DMS153 treated with DMSO at 0.1 percent for 48 hours (cell line): ENCODE measurements around the gene OR10H5.
"Not testable (repeated sequence)": the region's sequence is repeated elsewhere in the genome, so short reads cannot be mapped to it uniquely, and the experiment has no call there.

ENCODE experiments used
- DNase-seq: peaks from one replicate; lab custom pipeline; 2025; ENCODE audit not compliant: unreplicated experiment; lab: John Stamatoyannopoulos, UW

The OR10H5 gene

GRCh38 chr19:15843203-15843893, 55.9 kb downstream of the OR10H5 start:
- DNase-seq, result no peak

DNA sequence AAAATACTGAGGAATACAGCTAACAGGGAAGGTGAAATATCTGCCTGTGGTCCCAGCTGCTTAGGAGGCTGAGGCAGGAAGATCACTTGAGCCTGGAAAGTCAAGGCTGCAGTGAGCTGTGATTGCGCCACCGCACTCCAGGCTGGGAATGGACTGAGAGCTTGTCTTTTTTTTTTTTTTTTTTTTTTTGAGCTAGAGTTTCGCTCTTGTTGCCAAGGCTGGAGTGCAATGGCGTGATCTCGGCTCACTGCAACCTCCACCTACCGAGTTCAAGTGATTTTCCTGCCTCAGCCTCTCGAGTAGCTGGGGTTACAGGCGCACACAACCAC, 56.4 kb downstream of the OR10H5 start:
- DNase-seq, result not testable (repeated sequence)

GRCh38 chr19:15846923-15847322, 59.5 kb downstream of the OR10H5 start:
- no peak for DNase-seq

DNA sequence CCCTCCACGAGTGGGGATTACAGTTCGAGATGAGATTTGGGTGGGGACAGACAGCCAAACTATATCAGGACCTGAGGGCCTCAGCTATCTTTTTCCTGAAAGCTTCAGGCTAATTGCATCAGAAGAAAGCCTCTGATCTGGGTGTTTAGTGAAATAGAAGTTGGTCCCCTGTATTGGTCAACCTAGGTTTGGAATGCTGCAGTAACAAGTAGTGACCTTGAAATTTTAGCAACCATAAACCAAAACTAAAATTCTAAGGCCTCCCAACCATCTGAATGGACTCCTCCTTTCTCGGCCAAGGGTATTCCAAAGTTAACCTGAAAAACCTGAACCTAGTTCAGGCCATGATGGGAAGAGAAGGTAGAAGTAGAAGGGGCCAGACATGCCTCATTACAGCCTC, 62.9 kb downstream of the OR10H5 start:
- DNase-seq, result no peak
